ENCODE results near the gene FAM229B.

- TF ChIP-seq POLR2AphosphoS5 (IDR thresholded peaks at IDR 0.05; ENCODE audit: low read depth, low read length) (no peak), CTCF (IDR thresholded peaks at IDR 0.05; ENCODE audit: control extremely low read depth in 1 of 3, insufficient read depth in 1 of 3, low read depth in 1 of 3, low read length in 3 of 3) (no peak), EP300 (IDR thresholded peaks at IDR 0.05; ENCODE audit: borderline replicate concordance in 1 of 2, low read depth in 2 of 2, low read length in 2 of 2) (no peak), POLR2A (IDR thresholded peaks at IDR 0.05; ENCODE audit: control extremely low read depth in 1 of 2, low read depth in 2 of 2, low read length in 2 of 2) (no peak), EGR1 (IDR thresholded peaks at IDR 0.05; ENCODE audit: borderline replicate concordance, low read depth, low read length) (no peak), SUZ12 (IDR thresholded peaks at IDR 0.05; ENCODE audit: low read length) (no peak), CEBPB (IDR thresholded peaks at IDR 0.05; ENCODE audit: low read depth, low read length) (no peak), RAD21 (IDR thresholded peaks at IDR 0.05 in 1 of 2, conservative IDR thresholded peaks at IDR 0.05 in 1 of 2; ENCODE audit: low read depth in 2 of 2, low read length in 2 of 2) (no peak)
- TF ChIP-seq, protein P1, sequence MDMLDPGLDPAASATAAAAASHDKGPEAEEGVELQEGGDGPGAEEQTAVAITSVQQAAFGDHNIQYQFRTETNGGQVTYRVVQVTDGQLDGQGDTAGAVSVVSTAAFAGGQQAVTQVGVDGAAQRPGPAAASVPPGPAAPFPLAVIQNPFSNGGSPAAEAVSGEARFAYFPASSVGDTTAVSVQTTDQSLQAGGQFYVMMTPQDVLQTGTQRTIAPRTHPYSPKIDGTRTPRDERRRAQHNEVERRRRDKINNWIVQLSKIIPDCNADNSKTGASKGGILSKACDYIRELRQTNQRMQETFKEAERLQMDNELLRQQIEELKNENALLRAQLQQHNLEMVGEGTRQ (IDR thresholded peaks at IDR 0.05; ENCODE audit: low read length), result no peak
- TF ChIP-seq, protein P2, sequence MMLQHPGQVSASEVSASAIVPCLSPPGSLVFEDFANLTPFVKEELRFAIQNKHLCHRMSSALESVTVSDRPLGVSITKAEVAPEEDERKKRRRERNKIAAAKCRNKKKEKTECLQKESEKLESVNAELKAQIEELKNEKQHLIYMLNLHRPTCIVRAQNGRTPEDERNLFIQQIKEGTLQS (IDR thresholded peaks at IDR 0.05; ENCODE audit: insufficient read depth, low read depth, low read length), result no peak
Measured at GRCh38 chr6:112117554-112117953, 30.2 kb downstream of the FAM229B start.

All from H1 (cell line).